RKO (cell line): ENCODE data around the gene HMX2.

Experiments used
- DNase-seq: peaks from one replicate; pipeline ENCODE4 v3.0.0-alpha.2; 2016; ENCODE audit warnings: low spot score

HMX2 gene

GRCh38 chr10:123139521-123140163, 8.3 kb upstream of the HMX2 start:
- DNase-seq, result no peak

- DNase-seq, result no peak
Measured at GRCh38 chr10:123140164-123140982, 7.6 kb upstream of the HMX2 start.

- DNase-seq, result no peak
Measured at GRCh38 chr10:123140983-123141390, 6.9 kb upstream of the HMX2 start.

GRCh38 chr10:123141791-123142700, 5.9 kb upstream of the HMX2 start:
- DNase-seq, result no peak

- DNase-seq, result no peak
Measured at GRCh38 chr10:123142701-123143161, 5.2 kb upstream of the HMX2 start.

GRCh38 chr10:123143162-123143824, 4.6 kb upstream of the HMX2 start:
- DNase-seq, result no peak

GRCh38 chr10:123143825-123144168, 4.1 kb upstream of the HMX2 start:
- no peak for DNase-seq

- no peak for DNase-seq
Measured at GRCh38 chr10:123144697-123145541, 3.0 kb upstream of the HMX2 start.

- no peak for DNase-seq
Measured at GRCh38 chr10:123145542-123146012, 2.4 kb upstream of the HMX2 start.

- no peak for DNase-seq
Measured at GRCh38 chr10:123146013-123146893, 1.7 kb upstream of the HMX2 start.

- DNase-seq, result no peak
Measured at GRCh38 chr10:123146894-123147634, 872 bp upstream of the HMX2 start.

- DNase-seq, result no peak
Measured at GRCh38 chr10:123148414-123149161, 652 bp downstream of the HMX2 start.

- DNase-seq, result no peak
Measured at GRCh38 chr10:123149162-123149567, 1.2 kb downstream of the HMX2 start.

- DNase-seq, result no peak
Measured at GRCh38 chr10:123149568-123150270, 1.8 kb downstream of the HMX2 start.

GRCh38 chr10:123150271-123150985, 2.5 kb downstream of the HMX2 start:
- DNase-seq, result no peak

- no peak for DNase-seq
Measured at GRCh38 chr10:123150986-123151736, 3.2 kb downstream of the HMX2 start.
